Neutrophil (primary cell): ENCODE measurements around the gene CDHR3.

ENCODE experiments used
- H3K27ac ChIP-seq: fragments of 200-600 bp; sonication (generic); 2 replicates; pipeline ENCODE4 v1.5.1; 2016; ENCODE audit warnings: mild to moderate bottlenecking, moderate library complexity
- H3K27me3 ChIP-seq: fragments of 200-600 bp; sonication (generic); 2 replicates; pipeline ENCODE4 v1.6.0; 2016; ENCODE audit warnings: mild to moderate bottlenecking
- H3K36me3 ChIP-seq: fragments of 200-600 bp; sonication (generic); 2 replicates; pipeline ENCODE4 v1.5.1; 2017
- H3K4me1 ChIP-seq, 2 experiments: fragments of 200-600 bp in 1 of 2; sonication (generic) in 1 of 2; 1 replicate in 1 of 2; 2 replicates in 1 of 2; pipeline versions ENCODE4 v1.5.1 to v1.6.1; 2013 to 2016; ENCODE audit warnings: low read depth in 1 of 2, low read length in 1 of 2, mild to moderate bottlenecking in 1 of 2, moderate library complexity in 1 of 2; ENCODE audit not compliant: control insufficient read depth in 1 of 2, insufficient read depth in 1 of 2
- H3K4me3 ChIP-seq, 2 experiments: fragments of 200-600 bp in 1 of 2; sonication (generic) in 1 of 2; 1 replicate in 1 of 2; 2 replicates in 1 of 2; pipeline ENCODE4 v1.5.1; 2013 to 2016; ENCODE audit warnings: low read depth in 1 of 2, low read length in 1 of 2, mild to moderate bottlenecking in 1 of 2, moderate library complexity in 1 of 2
- H3K9me3 ChIP-seq: fragments of 200-600 bp; sonication (generic); 2 replicates; pipeline ENCODE4 v1.5.1; 2016
- CTCF ChIP-seq: fragments of 200-600 bp; sonication (generic); IDR thresholded peaks from 2 replicates; pipeline ENCODE4 v1.5.1; 2016; ENCODE audit warnings: antibody characterized with exemption

The CDHR3 gene

GRCh38 chr7:106010331-106010730 is 47.3 kb downstream of the CDHR3 start:
- H3K4me3 ChIP-seq: no peak overlapping the region
- H3K27ac ChIP-seq: no peak overlapping the region
- TF ChIP-seq CTCF: no peak
- no peaks in the 10 kb centered on the region for H3K4me1 ChIP-seq
- no peaks in the 10 kb centered on the region for H3K36me3 ChIP-seq
- H3K27me3 ChIP-seq: peaks cover 66% of the 10 kb centered on the region
- no peaks in the 10 kb centered on the region for H3K9me3 ChIP-seq

DNA sequence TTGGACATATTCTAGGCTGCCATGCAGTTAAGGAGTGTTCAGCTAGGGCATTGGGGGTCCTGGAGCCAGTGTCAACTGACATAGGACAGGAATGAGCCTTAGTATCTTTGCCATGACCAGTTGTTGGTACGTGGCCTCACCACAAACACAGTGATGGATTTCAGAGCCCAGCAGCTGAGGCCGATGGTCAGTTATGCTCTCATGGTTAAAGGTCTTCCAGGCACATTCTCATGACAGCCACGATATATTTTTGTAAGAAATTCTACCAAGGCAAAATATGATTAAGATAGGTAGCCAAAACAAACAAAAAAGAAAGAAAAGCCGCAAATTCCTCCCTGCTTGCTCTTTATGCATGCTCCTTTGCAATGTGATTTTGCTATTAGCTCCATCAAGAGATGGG is 47.8 kb downstream of the CDHR3 start:
- Histone ChIP-seq H3K27me3 (peaks cover 70% of the 10 kb centered on the region), H3K36me3 (no peaks in the 10 kb centered on the region), H3K4me3 (no peak overlapping the region), H3K4me1 (no peaks in the 10 kb centered on the region), H3K27ac (no peak overlapping the region), H3K9me3 (no peaks in the 10 kb centered on the region)
- TF ChIP-seq CTCF: no peak

- H3K27me3 ChIP-seq: peaks cover 82% of the 10 kb centered on the region
- H3K36me3 ChIP-seq: no peaks in the 10 kb centered on the region
- no peaks in the 10 kb centered on the region for H3K4me1 ChIP-seq
- TF ChIP-seq CTCF: no peak
- H3K27ac ChIP-seq: no peak overlapping the region
- H3K9me3 ChIP-seq: no peaks in the 10 kb centered on the region
- no peak overlapping the region for H3K4me3 ChIP-seq
Observed at GRCh38 chr7:106012184-106012583, 49.1 kb downstream of the CDHR3 start.

GRCh38 chr7:106012935-106013439 is 49.9 kb downstream of the CDHR3 start:
- H3K27ac ChIP-seq: no peak overlapping the region
- no peak overlapping the region for H3K4me3 ChIP-seq
- H3K27me3 ChIP-seq: peaks cover 89% of the 10 kb centered on the region
- H3K9me3 ChIP-seq: no peaks in the 10 kb centered on the region
- no peaks in the 10 kb centered on the region for H3K4me1 ChIP-seq
- no peak for TF ChIP-seq CTCF
- H3K36me3 ChIP-seq: no peaks in the 10 kb centered on the region

DNA sequence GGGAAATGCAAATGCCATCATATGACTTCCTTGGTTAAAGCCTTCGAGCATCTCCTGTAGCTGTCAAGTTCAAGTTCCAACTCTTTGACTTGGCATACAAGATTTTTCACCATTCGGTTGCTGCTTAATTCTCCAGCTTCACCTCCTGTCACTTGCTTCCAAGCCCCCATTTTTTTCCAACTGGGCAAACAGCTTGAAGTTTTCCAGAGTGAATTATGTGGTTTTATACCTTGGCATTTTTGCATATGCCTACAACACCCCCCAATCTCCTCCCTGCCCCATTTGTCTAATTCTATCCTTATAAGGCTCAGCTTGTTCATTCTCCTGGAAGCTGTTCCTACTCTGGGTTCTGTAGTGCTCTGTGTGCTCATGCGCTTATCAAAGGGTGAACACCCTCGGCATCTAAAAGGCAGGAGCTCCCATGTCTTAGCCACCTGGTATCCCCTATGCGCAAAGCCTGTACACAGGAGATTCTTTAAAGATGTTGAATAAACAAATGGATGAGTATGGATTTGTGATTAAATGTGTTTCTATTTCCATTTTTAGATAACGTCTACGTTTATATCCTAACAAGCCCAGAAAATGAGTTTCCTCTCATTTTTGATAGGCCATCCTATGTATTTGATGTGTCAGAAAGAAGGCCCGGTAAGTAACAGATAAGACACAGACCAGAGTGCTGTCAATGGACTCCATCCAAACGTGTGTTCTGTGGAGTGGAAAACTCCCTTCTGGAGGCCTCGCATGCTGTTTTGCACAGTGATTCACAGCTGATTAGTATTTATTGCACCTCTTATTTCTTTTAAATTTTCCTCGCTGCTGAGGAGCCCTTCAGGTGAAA is 52.5 kb downstream of the CDHR3 start:
- no peak overlapping the region for H3K27ac ChIP-seq
- no peak overlapping the region for H3K4me3 ChIP-seq
- no peaks in the 10 kb centered on the region for H3K4me1 ChIP-seq
- H3K27me3 ChIP-seq: peaks cover 92% of the 10 kb centered on the region
- H3K9me3 ChIP-seq: no peaks in the 10 kb centered on the region
- TF ChIP-seq CTCF: no peak
- H3K36me3 ChIP-seq: no peaks in the 10 kb centered on the region
